DMS 273 (cell line): ENCODE data around the gene SRRT.
"Not testable (repeated sequence)": the region's sequence is repeated elsewhere in the genome, so short reads cannot be mapped to it uniquely, and the experiment has no call there.

Source experiments
- DNase-seq: peaks from one replicate; lab custom pipeline; 2025; ENCODE audit not compliant: unreplicated experiment; lab: John Stamatoyannopoulos, UW

The SRRT gene

GRCh38 chr7:100854899-100855298 is 20.0 kb upstream of the SRRT start:
- DNase-seq: not testable (repeated sequence)

- no peak for DNase-seq
Measured at GRCh38 chr7:100855515-100855914, 19.4 kb upstream of the SRRT start.

- no peak for DNase-seq
Measured at GRCh38 chr7:100856871-100857282, 18.0 kb upstream of the SRRT start.

GRCh38 chr7:100859856-100860255 is 15.0 kb upstream of the SRRT start:
- DNase-seq: no peak

- no peak for DNase-seq
Measured at GRCh38 chr7:100860702-100861615, 13.9 kb upstream of the SRRT start.

- DNase-seq: no peak
Measured at GRCh38 chr7:100861616-100861985, 13.3 kb upstream of the SRRT start.

GRCh38 chr7:100863406-100863950 is 11.4 kb upstream of the SRRT start:
- no peak for DNase-seq

- DNase-seq: no peak
Measured at GRCh38 chr7:100864263-100864845, 10.5 kb upstream of the SRRT start.

GRCh38 chr7:100865372-100865911 is 9.5 kb upstream of the SRRT start:
- peak; percentile 82 for DNase-seq

GRCh38 chr7:100865938-100866728 is 8.8 kb upstream of the SRRT start:
- DNase-seq: peak; percentile 97

- DNase-seq: no peak
Measured at GRCh38 chr7:100866729-100867039, 8.2 kb upstream of the SRRT start.

GRCh38 chr7:100867040-100867775 is 7.7 kb upstream of the SRRT start, which contains the start of gene TRIP6:
Gene TRIP6 (plus strand): TSS chr7:100867387. CDS start chr7:100867498, 111 bp downstream.
- peak; percentile 87 for DNase-seq

- no peak for DNase-seq
Measured at GRCh38 chr7:100867776-100868485, 7.0 kb upstream of the SRRT start.

- DNase-seq: no peak
Measured at GRCh38 chr7:100873599-100874299, 1.2 kb upstream of the SRRT start.

GRCh38 chr7:100874300-100874576 is 665 bp upstream of the SRRT start:
- DNase-seq: peak; percentile 69

- peak; percentile 65 for DNase-seq
Measured at GRCh38 chr7:100875356-100875751, 451 bp downstream of the SRRT start.

- no peak for DNase-seq
Measured at GRCh38 chr7:100878013-100878412, 3.1 kb downstream of the SRRT start.

GRCh38 chr7:100878685-100879084 is 3.8 kb downstream of the SRRT start:
- DNase-seq: no peak

- DNase-seq: no peak
Measured at GRCh38 chr7:100879685-100880261, 4.9 kb downstream of the SRRT start.
